ENCODE data around the gene YIF1A.
"Not testable (repeated sequence)": the region's sequence is repeated elsewhere in the genome, so short reads cannot be mapped to it uniquely, and the experiment has no call there.

Gene YIF1A

GRCh38 chr11:66314186-66314501 is 25.2 kb upstream of the YIF1A start:
- H3K27ac ChIP-seq = peak overlapping the region in 19 of 21 experiments; percentile 61 to 87 (median 80)
- H3K4me3 ChIP-seq = peak overlapping the region; percentile 31 to 49 (median 40)

- Histone ChIP-seq H3K27ac (peak overlapping the region in 20 of 21 experiments; percentile 61 to 87 (median 79)), H3K4me3 (peak overlapping the region; percentile 31 to 49 (median 40))
These were observed 24.6 kb upstream of the YIF1A start for GRCh38 chr11:66313321-66314185.

- peak overlapping the region in 20 of 21 experiments; percentile 61 to 87 (median 79) for H3K27ac ChIP-seq
- H3K4me3 ChIP-seq = peak overlapping the region; percentile 39 to 49 (median 41)
These were observed 23.8 kb upstream of the YIF1A start for GRCh38 chr11:66312549-66313320.

GRCh38 chr11:66311965-66312548 is 23.1 kb upstream of the YIF1A start:
- Histone ChIP-seq H3K27ac (peak overlapping the region in 19 of 21 experiments; percentile 10 to 87 (median 72)), H3K4me3 (peak overlapping the region; percentile 25 to 49 (median 41))

- Histone ChIP-seq H3K27ac (peak overlapping the region in 16 of 21 experiments; percentile 10 to 87 (median 74)), H3K4me3 (peak overlapping the region; percentile 25 to 49 (median 41))
These were observed 22.6 kb upstream of the YIF1A start for GRCh38 chr11:66311470-66311964.

GRCh38 chr11:66310803-66311440 is 22.0 kb upstream of the YIF1A start:
- peak overlapping the region in 4 of 21 experiments; percentile 35 to 82 (median 74) for H3K27ac ChIP-seq

GRCh38 chr11:66310324-66310723 is 21.4 kb upstream of the YIF1A start:
- Histone ChIP-seq H3K27ac (no peak overlapping the region), H3K4me3 (no peak overlapping the region)

More at GRCh38 chr11:66310803-66311440, 22.0 kb upstream of the YIF1A start:
- not testable (repeated sequence) for H3K4me3 ChIP-seq

GRCh38 chr11:66309475-66309874 is 20.5 kb upstream of the YIF1A start:
- Histone ChIP-seq H3K27ac (no peak overlapping the region), H3K4me3 (no peak overlapping the region)

GRCh38 chr11:66302656-66303055 is 13.7 kb upstream of the YIF1A start:
- Histone ChIP-seq H3K4me3 (no peak overlapping the region), H3K27ac (no peak overlapping the region)

- Histone ChIP-seq H3K27ac (no peak overlapping the region), H3K4me3 (no peak overlapping the region)
These were observed 10.2 kb upstream of the YIF1A start for GRCh38 chr11:66299186-66299585.

- Histone ChIP-seq H3K4me3 (no peak overlapping the region), H3K27ac (no peak overlapping the region)
These were observed 8.7 kb upstream of the YIF1A start for GRCh38 chr11:66297610-66298009.

GRCh38 chr11:66294626-66295620 is 6.0 kb upstream of the YIF1A start:
- no peak overlapping the region for H3K27ac ChIP-seq

GRCh38 chr11:66293777-66294625 is 5.1 kb upstream of the YIF1A start:
- no peak overlapping the region for H3K27ac ChIP-seq
- H3K4me3 ChIP-seq = no peak overlapping the region

More at GRCh38 chr11:66294626-66295620, 6.0 kb upstream of the YIF1A start:
- no peak overlapping the region for H3K4me3 ChIP-seq

GRCh38 chr11:66293352-66293751 is 4.4 kb upstream of the YIF1A start:
- no peak overlapping the region for H3K27ac ChIP-seq
- H3K4me3 ChIP-seq = no peak overlapping the region

GRCh38 chr11:66292543-66293332 is 3.8 kb upstream of the YIF1A start:
- Histone ChIP-seq H3K4me3 (no peak overlapping the region), H3K27ac (no peak overlapping the region)

- Histone ChIP-seq H3K4me3 (peak within 1 kb of the TSS in 5 of 7 experiments; percentile 21 to 36 (median 26)), H3K27ac (no peak within 1 kb of the TSS)
These were observed 3.0 kb upstream of the YIF1A start, which contains the start of gene TMEM151A for GRCh38 chr11:66291706-66292542. Gene TMEM151A (plus strand): TSS chr11:66291894. CDS start chr11:66292014, 120 bp downstream.

Data from skin epidermis (tissue), 12 donors.